NT2/D1 (cell line): Measurements from ENCODE around the gene RPN2.

Source experiments
- SUZ12 ChIP-seq: IDR thresholded peaks from 2 replicates; pipeline ENCODE4 v1.6.1; 2011; ENCODE audit not compliant: insufficient read length, insufficient read depth; ENCODE audit errors: extremely low read depth
- YY1 ChIP-seq: IDR thresholded peaks from 2 replicates; pipeline ENCODE4 v1.6.1; 2011; ENCODE audit not compliant: insufficient read length, insufficient read depth
- ZNF274 ChIP-seq: IDR thresholded peaks from 2 replicates; pipeline ENCODE4 v1.6.1; 2011; ENCODE audit warnings: mild to moderate bottlenecking, low read depth, low read length

DNA sequence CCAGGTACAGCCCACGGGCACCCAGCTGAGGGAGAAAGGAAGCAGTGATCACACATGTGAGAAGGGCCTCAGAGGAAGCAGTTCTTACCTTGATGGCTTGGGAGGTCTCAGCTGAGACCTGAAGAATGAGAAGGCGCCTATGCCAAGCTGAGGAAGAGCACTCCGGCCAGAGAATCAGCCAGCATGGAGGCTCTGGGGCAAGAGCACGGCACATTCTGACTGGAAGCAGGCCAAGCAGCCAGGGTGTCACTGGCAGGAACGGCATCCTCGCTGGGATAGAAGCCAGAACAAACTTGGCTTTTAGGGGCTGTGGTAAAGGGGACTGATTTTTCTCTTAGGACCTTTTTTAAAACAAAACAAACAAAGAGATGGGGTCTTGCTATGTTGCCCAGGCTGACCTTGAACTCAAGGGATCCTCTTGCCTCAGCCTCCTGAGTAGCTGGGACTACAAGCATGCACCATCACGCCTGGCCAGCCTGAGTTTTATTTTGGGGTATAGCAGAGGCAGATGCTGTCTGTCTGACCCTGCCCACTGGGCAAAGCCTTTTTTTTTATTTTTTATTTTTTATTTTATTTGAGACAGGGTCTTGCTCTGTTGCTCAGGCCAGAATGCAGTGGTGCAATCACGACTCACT is 64.9 kb downstream of the RPN2 start:
- no peak for TF ChIP-seq YY1
- no peak for TF ChIP-seq SUZ12
- TF ChIP-seq ZNF274 = no peak
